Measurements from ENCODE around the gene CSRNP3. TPM values are rescaled to one million over a fixed set of nuclear protein-coding genes. Genes with fewer than 3 reads are reported as not detected.

Gene CSRNP3
- total RNA-seq, 4 donors from 2014 or later = 0.37 to 11.1 (median 3.2) TPM

- no peak overlapping the region for H3K27ac ChIP-seq
- no peaks in the 10 kb centered on the region for H3K36me3 ChIP-seq
- intact Hi-C loops (cut with DNase I; ENCODE audit: low total_unique reads) (no loop called here), in situ Hi-C loops (cut with MboI; ENCODE audit: low pct_ligation_motif_present in 1 of 4, low pct_unique_long_range_greater_than_20kb in 1 of 4, low sequenced_read_pairs in 3 of 4) (no loop called here)
- H3K4me3 ChIP-seq = no peak overlapping the region
- no peaks in the 10 kb centered on the region for H3K9me3 ChIP-seq
- no peak for DNase-seq
- TF ChIP-seq CTCF (IDR thresholded peaks at IDR 0.05) = no peak
- TF ChIP-seq POLR2A (IDR thresholded peaks at IDR 0.05) = no peak
- no peak for TF ChIP-seq EP300 (IDR thresholded peaks at IDR 0.05; ENCODE audit: low read depth)
- no peak for TF ChIP-seq POLR2AphosphoS5 (IDR thresholded peaks at IDR 0.05)
- H3K27me3 ChIP-seq = no peaks in the 10 kb centered on the region
- 85% methylated on average over 4 of the region's 4 CpGs; no CpG with 5 or more reads in 1 of the 2 donors for WGBS, 2 donors (ENCODE audit: low coverage in 1 of 2)
- no peaks in the 10 kb centered on the region for H3K4me1 ChIP-seq
Observed at GRCh38 chr2:165427686-165428085, 41.8 kb upstream of the CSRNP3 start.

GRCh38 chr2:165428926-165429325 is 40.6 kb upstream of the CSRNP3 start:
- Histone ChIP-seq H3K9me3 (no peaks in the 10 kb centered on the region), H3K27ac (no peak overlapping the region), H3K4me1 (no peaks in the 10 kb centered on the region), H3K27me3 (no peaks in the 10 kb centered on the region), H3K36me3 (no peaks in the 10 kb centered on the region), H3K4me3 (no peak overlapping the region)
- intact Hi-C loops (cut with DNase I; ENCODE audit: low total_unique reads) (no loop called here), in situ Hi-C loops (cut with MboI; ENCODE audit: low pct_ligation_motif_present in 1 of 4, low pct_unique_long_range_greater_than_20kb in 1 of 4, low sequenced_read_pairs in 3 of 4) (no loop called here)
- 50 to 67% methylated on average over 1 of the region's 1 CpG for WGBS, 2 donors (ENCODE audit: low coverage in 1 of 2)
- no peak for DNase-seq
- TF ChIP-seq POLR2AphosphoS5 (IDR thresholded peaks at IDR 0.05) (no peak), CTCF (IDR thresholded peaks at IDR 0.05) (no peak)

- Histone ChIP-seq H3K4me1 (no peaks in the 10 kb centered on the region), H3K36me3 (no peaks in the 10 kb centered on the region), H3K4me3 (no peak overlapping the region), H3K27me3 (no peaks in the 10 kb centered on the region), H3K27ac (no peak overlapping the region), H3K9me3 (no peaks in the 10 kb centered on the region)
- no peak for DNase-seq
- in situ Hi-C loops (cut with MboI; ENCODE audit: low pct_ligation_motif_present in 1 of 4, low pct_unique_long_range_greater_than_20kb in 1 of 4, low sequenced_read_pairs in 3 of 4) (no loop called here), intact Hi-C loops (cut with DNase I; ENCODE audit: low total_unique reads) (no loop called here)
- TF ChIP-seq POLR2AphosphoS5 (IDR thresholded peaks at IDR 0.05) (no peak), CTCF (IDR thresholded peaks at IDR 0.05) (no peak), EP300 (IDR thresholded peaks at IDR 0.05; ENCODE audit: low read depth) (no peak), POLR2A (IDR thresholded peaks at IDR 0.05) (no peak)
Observed at GRCh38 chr2:165431014-165431413, 38.5 kb upstream of the CSRNP3 start.

GRCh38 chr2:165432234-165432966 is 37.1 kb upstream of the CSRNP3 start:
- H3K9me3 ChIP-seq = no peaks in the 10 kb centered on the region
- no peak for TF ChIP-seq POLR2A (IDR thresholded peaks at IDR 0.05)
- H3K4me1 ChIP-seq = no peaks in the 10 kb centered on the region
- no peaks in the 10 kb centered on the region for H3K27me3 ChIP-seq
- in situ Hi-C loops (cut with MboI; ENCODE audit: low pct_ligation_motif_present in 1 of 4, low pct_unique_long_range_greater_than_20kb in 1 of 4, low sequenced_read_pairs in 3 of 4) (no loop called here), intact Hi-C loops (cut with DNase I; ENCODE audit: low total_unique reads) (no loop called here)
- DNase-seq = no peak
- no peak overlapping the region for H3K4me3 ChIP-seq
- no peaks in the 10 kb centered on the region for H3K36me3 ChIP-seq
- H3K27ac ChIP-seq = no peak overlapping the region

GRCh38 chr2:165434865-165435496 is 34.5 kb upstream of the CSRNP3 start:
- TF ChIP-seq EP300 (IDR thresholded peaks at IDR 0.05; ENCODE audit: low read depth) = no peak
- TF ChIP-seq POLR2A (IDR thresholded peaks at IDR 0.05) = no peak
- no peak for TF ChIP-seq POLR2AphosphoS5 (IDR thresholded peaks at IDR 0.05)
- no peak for TF ChIP-seq CTCF (IDR thresholded peaks at IDR 0.05)

More at GRCh38 chr2:165434865-165435496, 34.5 kb upstream of the CSRNP3 start:
- Histone ChIP-seq H3K9me3 (no peaks in the 10 kb centered on the region), H3K36me3 (no peaks in the 10 kb centered on the region), H3K4me3 (no peak overlapping the region), H3K4me1 (no peaks in the 10 kb centered on the region), H3K27ac (no peak overlapping the region), H3K27me3 (no peaks in the 10 kb centered on the region)
- in situ Hi-C loops (cut with MboI; ENCODE audit: low pct_ligation_motif_present in 1 of 4, low pct_unique_long_range_greater_than_20kb in 1 of 4, low sequenced_read_pairs in 3 of 4) = no loop called here
- WGBS, 2 donors (ENCODE audit: low coverage in 1 of 2) = 68 to 71% methylated on average over 1 of the region's 1 CpG
- intact Hi-C loops (cut with DNase I; ENCODE audit: low total_unique reads) = no loop called here
- DNase-seq = no peak
